ENCODE measurements around the gene LRRC19. TPM values are rescaled to one million over a fixed set of nuclear protein-coding genes. Genes with fewer than 3 reads are reported as not detected.

The LRRC19 gene
- total RNA-seq, 1 experiment from 2014 or later, result not detected

GRCh38 chr9:26975728-26976707 lies 29.5 kb downstream of the LRRC19 start:
- Histone ChIP-seq H3K9me3 (ENCODE audit: control insufficient read depth, insufficient read depth, low read depth, low read length) (no peaks in the 10 kb centered on the region), H3K4me1 (ENCODE audit: control insufficient read depth, insufficient read depth, low read length) (no peaks in the 10 kb centered on the region), H3K27me3 (ENCODE audit: control insufficient read depth, insufficient read depth, low read length) (no peaks in the 10 kb centered on the region), H3K36me3 (ENCODE audit: control insufficient read depth, insufficient read depth, low read length) (no peaks in the 10 kb centered on the region), H3K4me3 (ENCODE audit: low read depth in 2 of 2, low read length in 2 of 2) (no peak overlapping the region), H3K27ac (ENCODE audit: low read length) (no peak overlapping the region)
- in situ Hi-C loops (cut with HindIII; ENCODE audit: low pct_unique_long_range_greater_than_20kb, low sequenced_read_pairs), result no loop called here
- DNase-seq (ENCODE audit: low read depth, low spot score), result no peak
- peak; percentile 60; the same call in 1 of the 2 replicates for ATAC-seq
- POLR2A ChIA-PET, result no interaction called here
- CTCF ChIA-PET, result no interaction called here
- no TSS peak for BruUV-seq (replicated peaks)
- TF ChIP-seq REST (IDR thresholded peaks at IDR 0.05; ENCODE audit: insufficient read depth in 1 of 2, low read depth in 2 of 2, low read length in 1 of 2) (no peak), POLR2AphosphoS5 (IDR thresholded peaks at IDR 0.05; ENCODE audit: low read depth, low read length) (no peak), CTCF (IDR thresholded peaks at IDR 0.05) (peak; percentile 60), SIN3A (IDR thresholded peaks at IDR 0.05; ENCODE audit: borderline replicate concordance, insufficient read depth, low read depth, low read length) (no peak), TCF7L2 (IDR thresholded peaks at IDR 0.05; ENCODE audit: low read depth, low read length) (no peak)
- intact Hi-C loops (cut with micrococcal nuclease; ENCODE audit: unreplicated experiment), result loop anchor here (10.0 kb wide), 1 partner anchor 231 kb away; no protein-coding TSS in a partner anchor

- POLR2A ChIA-PET, result no interaction called here
- no TSS peak for BruUV-seq (replicated peaks)
- TF ChIP-seq SIN3A (IDR thresholded peaks at IDR 0.05; ENCODE audit: borderline replicate concordance, insufficient read depth, low read depth, low read length) (no peak), TCF7L2 (IDR thresholded peaks at IDR 0.05; ENCODE audit: low read depth, low read length) (no peak), CTCF (IDR thresholded peaks at IDR 0.05) (no peak), POLR2AphosphoS5 (IDR thresholded peaks at IDR 0.05; ENCODE audit: low read depth, low read length) (no peak), REST (IDR thresholded peaks at IDR 0.05; ENCODE audit: insufficient read depth in 1 of 2, low read depth in 2 of 2, low read length in 1 of 2) (no peak)
- intact Hi-C loops (cut with micrococcal nuclease; ENCODE audit: unreplicated experiment), result loop anchor here (10.0 kb wide), 1 partner anchor 230 kb away; no protein-coding TSS in a partner anchor
- CTCF ChIA-PET, result no interaction called here
- ATAC-seq (no peak), DNase-seq (ENCODE audit: low read depth, low spot score) (no peak)
- no peaks in the 10 kb centered on the region for H3K4me1 ChIP-seq (ENCODE audit: control insufficient read depth, insufficient read depth, low read length)
- H3K27me3 ChIP-seq (ENCODE audit: control insufficient read depth, insufficient read depth, low read length), result no peaks in the 10 kb centered on the region
- no peaks in the 10 kb centered on the region for H3K36me3 ChIP-seq (ENCODE audit: control insufficient read depth, insufficient read depth, low read length)
- no peak overlapping the region for H3K4me3 ChIP-seq (ENCODE audit: low read depth in 2 of 2, low read length in 2 of 2)
- in situ Hi-C loops (cut with HindIII; ENCODE audit: low pct_unique_long_range_greater_than_20kb, low sequenced_read_pairs), result no loop called here
- no peaks in the 10 kb centered on the region for H3K9me3 ChIP-seq (ENCODE audit: control insufficient read depth, insufficient read depth, low read depth, low read length)
- no peak overlapping the region for H3K27ac ChIP-seq (ENCODE audit: low read length)
Measured at GRCh38 chr9:26974927-26975326, 30.5 kb downstream of the LRRC19 start.

All from Panc1 (cell line).